HepG2 (cell line): Measurements from ENCODE around the gene DPM2. TPM values are rescaled to one million over a fixed set of nuclear protein-coding genes. Genes with fewer than 3 reads are reported as not detected.

Experiments
- ARHGAP35 ChIP-seq: sonication (generic); formaldehyde crosslinking; IDR thresholded peaks from 2 replicates; pipeline ENCODE4 v1.9.0; 2022; ENCODE audit warnings: mild to moderate bottlenecking, inconsistent platforms, moderate library complexity, missing genetic modification reagents, borderline replicate concordance
- EP300 ChIP-seq, 3 experiments: sonication (generic) in 1 of 3; formaldehyde crosslinking in 1 of 3; IDR thresholded peaks; 2 replicates each; pipeline versions ENCODE4 v1.5.1 to v1.6.1; 2011 to 2020; ENCODE audit warnings: low read depth in 2 of 3, low read length in 2 of 3, borderline replicate concordance in 1 of 3, improper control_type of control experiment in 1 of 3, mild to moderate bottlenecking in 1 of 3, missing genetic modification reagents in 1 of 3, moderate library complexity in 1 of 3
- FOSL1 ChIP-seq: sonication (generic); formaldehyde crosslinking; IDR thresholded peaks from 2 replicates; pipeline ENCODE4 v1.9.0; 2021; ENCODE audit warnings: missing genetic modification reagents, borderline replicate concordance
- FOSL2 ChIP-seq: sonication (generic); formaldehyde crosslinking; IDR thresholded peaks from 2 replicates; pipeline ENCODE4 v1.4.0; 2020; ENCODE audit warnings: missing genetic modification reagents
- GATA4 ChIP-seq: sonication (generic); IDR thresholded peaks from 2 replicates; pipeline ENCODE4 v1.6.1; 2016; ENCODE audit warnings: antibody characterized with exemption, low read depth, borderline replicate concordance
- GZF1 ChIP-seq: sonication (generic); formaldehyde crosslinking; IDR thresholded peaks from 2 replicates; pipeline ENCODE4 v1.5.1; 2020; ENCODE audit warnings: mild to moderate bottlenecking, missing genetic modification reagents
- MTA1 ChIP-seq: sonication (generic); formaldehyde crosslinking; IDR thresholded peaks from 2 replicates; pipeline ENCODE4 v1.4.0; 2020; ENCODE audit warnings: missing genetic modification reagents, mild to moderate bottlenecking, borderline replicate concordance
- MXD1 ChIP-seq: sonication (generic); formaldehyde crosslinking; IDR thresholded peaks from 2 replicates; pipeline ENCODE4 v1.4.0; 2020; ENCODE audit warnings: mild to moderate bottlenecking, missing genetic modification reagents
- NFE2L2 ChIP-seq: fragments of 150-350 bp; IDR thresholded peaks from 2 replicates; pipeline ENCODE4 v1.6.1; 2014; ENCODE audit warnings: low read length
- NR2C2 ChIP-seq: sonication (generic); formaldehyde crosslinking; IDR thresholded peaks from 2 replicates; pipeline ENCODE4 v1.4.0; 2020; ENCODE audit warnings: missing genetic modification reagents, mild to moderate bottlenecking, moderate library complexity, borderline replicate concordance
- SP140L ChIP-seq: sonication (generic); formaldehyde crosslinking; IDR thresholded peaks from 2 replicates; pipeline ENCODE4 v1.4.0; 2020; ENCODE audit warnings: missing genetic modification reagents, borderline replicate concordance
- SSRP1 ChIP-seq: IDR thresholded peaks from 2 replicates; pipeline ENCODE4 v1.6.1; 2016; ENCODE audit warnings: control low read depth
- THYN1 ChIP-seq: sonication (generic); formaldehyde crosslinking; IDR thresholded peaks from 2 replicates; pipeline ENCODE4 v1.8.1; 2023; ENCODE audit warnings: low read depth, mild to moderate bottlenecking, moderate library complexity, missing genetic modification reagents, borderline replicate concordance
- ZKSCAN8 ChIP-seq: IDR thresholded peaks from 2 replicates; pipeline ENCODE4 v1.6.1; 2016; ENCODE audit warnings: borderline replicate concordance, missing genetic modification reagents, missing compliant biosample characterization
- ZNF597 ChIP-seq: sonication (generic); formaldehyde crosslinking; IDR thresholded peaks from 2 replicates; pipeline ENCODE4 v1.5.0; 2020; ENCODE audit warnings: missing genetic modification reagents
- ZNF652 ChIP-seq: IDR thresholded peaks from 2 replicates; pipeline ENCODE4 v1.6.1; 2016; ENCODE audit warnings: low read depth, borderline replicate concordance
- ZNF7 ChIP-seq: IDR thresholded peaks from 2 replicates; pipeline ENCODE4 v1.6.1; 2016; ENCODE audit warnings: missing biosample characterization, missing genetic modification reagents
- ZNF746 ChIP-seq: sonication (generic); formaldehyde crosslinking; IDR thresholded peaks from 2 replicates; pipeline ENCODE4 v1.8.0; 2022; ENCODE audit warnings: mild to moderate bottlenecking, missing genetic modification reagents
- polyA plus RNA-seq, 8 experiments: library from polyadenylated mRNA; depleted of rRNA in 3 of 8; stranded (reverse) in 7 of 8; unstranded in 1 of 8; fragments of >200 nt; fragmentation: Illumina TruSeq in 4 of 8; extraction: Trizol in 4 of 8; gene quantifications; 2 replicates each; pipeline versions ENCODE4 v1.2.1 to v1.2.3, GENCODE V29; 2011 to 2016; ENCODE audit warnings: low read depth in 4 of 8, missing spikeins in 1 of 8, mixed read lengths in 1 of 8; ENCODE audit not compliant: insufficient read depth in 1 of 8
- total RNA-seq, 5 experiments: library from RNA; depleted of rRNA; stranded (reverse); fragments of >200 nt; fragmentation: Illumina TruSeq; extraction: Trizol; gene quantifications; 2 replicates each; pipeline ENCODE4 v1.2.3, GENCODE V29; 2016; ENCODE audit warnings: low read depth in 1 of 5
- TF ChIP-seq, protein P1 (sequence below): sonication (generic); formaldehyde crosslinking; IDR thresholded peaks from 2 replicates; pipeline ENCODE4 v1.4.0; 2020; ENCODE audit warnings: missing genetic modification reagents
- TF ChIP-seq, protein P2 (sequence below): sonication (generic); formaldehyde crosslinking; IDR thresholded peaks from 2 replicates; pipeline ENCODE4 v1.4.0; 2020; ENCODE audit warnings: mild to moderate bottlenecking, missing genetic modification reagents

DPM2 gene
- total and polyA plus RNA-seq, 2 of the 13 experiments (the other 11 are each of a cell fraction or from before 2014, with no cell fraction given), result 24.8 to 35.3 TPM

- TF ChIP-seq, protein P1, sequence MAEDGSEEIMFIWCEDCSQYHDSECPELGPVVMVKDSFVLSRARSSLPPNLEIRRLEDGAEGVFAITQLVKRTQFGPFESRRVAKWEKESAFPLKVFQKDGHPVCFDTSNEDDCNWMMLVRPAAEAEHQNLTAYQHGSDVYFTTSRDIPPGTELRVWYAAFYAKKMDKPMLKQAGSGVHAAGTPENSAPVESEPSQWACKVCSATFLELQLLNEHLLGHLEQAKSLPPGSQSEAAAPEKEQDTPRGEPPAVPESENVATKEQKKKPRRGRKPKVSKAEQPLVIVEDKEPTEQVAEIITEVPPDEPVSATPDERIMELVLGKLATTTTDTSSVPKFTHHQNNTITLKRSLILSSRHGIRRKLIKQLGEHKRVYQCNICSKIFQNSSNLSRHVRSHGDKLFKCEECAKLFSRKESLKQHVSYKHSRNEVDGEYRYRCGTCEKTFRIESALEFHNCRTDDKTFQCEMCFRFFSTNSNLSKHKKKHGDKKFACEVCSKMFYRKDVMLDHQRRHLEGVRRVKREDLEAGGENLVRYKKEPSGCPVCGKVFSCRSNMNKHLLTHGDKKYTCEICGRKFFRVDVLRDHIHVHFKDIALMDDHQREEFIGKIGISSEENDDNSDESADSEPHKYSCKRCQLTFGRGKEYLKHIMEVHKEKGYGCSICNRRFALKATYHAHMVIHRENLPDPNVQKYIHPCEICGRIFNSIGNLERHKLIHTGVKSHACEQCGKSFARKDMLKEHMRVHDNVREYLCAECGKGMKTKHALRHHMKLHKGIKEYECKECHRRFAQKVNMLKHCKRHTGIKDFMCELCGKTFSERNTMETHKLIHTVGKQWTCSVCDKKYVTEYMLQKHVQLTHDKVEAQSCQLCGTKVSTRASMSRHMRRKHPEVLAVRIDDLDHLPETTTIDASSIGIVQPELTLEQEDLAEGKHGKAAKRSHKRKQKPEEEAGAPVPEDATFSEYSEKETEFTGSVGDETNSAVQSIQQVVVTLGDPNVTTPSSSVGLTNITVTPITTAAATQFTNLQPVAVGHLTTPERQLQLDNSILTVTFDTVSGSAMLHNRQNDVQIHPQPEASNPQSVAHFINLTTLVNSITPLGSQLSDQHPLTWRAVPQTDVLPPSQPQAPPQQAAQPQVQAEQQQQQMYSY, result no peak
- no peak for TF ChIP-seq ZKSCAN8 (CRISPR knock-in tag)
- TF ChIP-seq SP140L (CRISPR knock-in tag), result no peak
- no peak for TF ChIP-seq ARHGAP35 (CRISPR knock-in tag)
- TF ChIP-seq EP300 (IDR thresholded peaks at IDR 0.05; ENCODE audit: low read depth in 2 of 2, low read length in 2 of 2), result peak in 1 of 2 experiments; percentile 79; a peak in 2 of 4 replicates
- peak; percentile 62; the same call in 1 of the 2 replicates for TF ChIP-seq EP300 (CRISPR knock-in tag; IDR thresholded peaks at IDR 0.05; ENCODE audit: borderline replicate concordance)
- TF ChIP-seq ZNF597, result no peak
- no peak for TF ChIP-seq FOSL1
- TF ChIP-seq ZNF7, result no peak
- TF ChIP-seq NR2C2 (CRISPR knock-in tag), result no peak; the same call in 1 of the 2 replicates
- TF ChIP-seq GZF1, result no peak
- peak; percentile 72; the same call in 1 of the 2 replicates for TF ChIP-seq ZNF746 (CRISPR knock-in tag)
- TF ChIP-seq ZNF652 (CRISPR knock-in tag), result no peak; the same call in 1 of the 2 replicates
- no peak for TF ChIP-seq FOSL2 (CRISPR knock-in tag)
- TF ChIP-seq NFE2L2, result no peak
- no peak for TF ChIP-seq MTA1 (CRISPR knock-in tag)
- no peak for TF ChIP-seq THYN1 (CRISPR knock-in tag)
- TF ChIP-seq, protein P2, sequence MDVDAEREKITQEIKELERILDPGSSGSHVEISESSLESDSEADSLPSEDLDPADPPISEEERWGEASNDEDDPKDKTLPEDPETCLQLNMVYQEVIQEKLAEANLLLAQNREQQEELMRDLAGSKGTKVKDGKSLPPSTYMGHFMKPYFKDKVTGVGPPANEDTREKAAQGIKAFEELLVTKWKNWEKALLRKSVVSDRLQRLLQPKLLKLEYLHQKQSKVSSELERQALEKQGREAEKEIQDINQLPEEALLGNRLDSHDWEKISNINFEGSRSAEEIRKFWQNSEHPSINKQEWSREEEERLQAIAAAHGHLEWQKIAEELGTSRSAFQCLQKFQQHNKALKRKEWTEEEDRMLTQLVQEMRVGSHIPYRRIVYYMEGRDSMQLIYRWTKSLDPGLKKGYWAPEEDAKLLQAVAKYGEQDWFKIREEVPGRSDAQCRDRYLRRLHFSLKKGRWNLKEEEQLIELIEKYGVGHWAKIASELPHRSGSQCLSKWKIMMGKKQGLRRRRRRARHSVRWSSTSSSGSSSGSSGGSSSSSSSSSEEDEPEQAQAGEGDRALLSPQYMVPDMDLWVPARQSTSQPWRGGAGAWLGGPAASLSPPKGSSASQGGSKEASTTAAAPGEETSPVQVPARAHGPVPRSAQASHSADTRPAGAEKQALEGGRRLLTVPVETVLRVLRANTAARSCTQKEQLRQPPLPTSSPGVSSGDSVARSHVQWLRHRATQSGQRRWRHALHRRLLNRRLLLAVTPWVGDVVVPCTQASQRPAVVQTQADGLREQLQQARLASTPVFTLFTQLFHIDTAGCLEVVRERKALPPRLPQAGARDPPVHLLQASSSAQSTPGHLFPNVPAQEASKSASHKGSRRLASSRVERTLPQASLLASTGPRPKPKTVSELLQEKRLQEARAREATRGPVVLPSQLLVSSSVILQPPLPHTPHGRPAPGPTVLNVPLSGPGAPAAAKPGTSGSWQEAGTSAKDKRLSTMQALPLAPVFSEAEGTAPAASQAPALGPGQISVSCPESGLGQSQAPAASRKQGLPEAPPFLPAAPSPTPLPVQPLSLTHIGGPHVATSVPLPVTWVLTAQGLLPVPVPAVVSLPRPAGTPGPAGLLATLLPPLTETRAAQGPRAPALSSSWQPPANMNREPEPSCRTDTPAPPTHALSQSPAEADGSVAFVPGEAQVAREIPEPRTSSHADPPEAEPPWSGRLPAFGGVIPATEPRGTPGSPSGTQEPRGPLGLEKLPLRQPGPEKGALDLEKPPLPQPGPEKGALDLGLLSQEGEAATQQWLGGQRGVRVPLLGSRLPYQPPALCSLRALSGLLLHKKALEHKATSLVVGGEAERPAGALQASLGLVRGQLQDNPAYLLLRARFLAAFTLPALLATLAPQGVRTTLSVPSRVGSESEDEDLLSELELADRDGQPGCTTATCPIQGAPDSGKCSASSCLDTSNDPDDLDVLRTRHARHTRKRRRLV (CRISPR knock-in tag), result no peak
- 0 out of 2 replicates have a peak, but pooled peaks have one; percentile 34 for TF ChIP-seq GATA4
- no peak for TF ChIP-seq MXD1 (CRISPR knock-in tag)
- TF ChIP-seq SSRP1 (CRISPR knock-in tag), result no peak
Observed at GRCh38 chr9:127897193-127897692, 40.4 kb downstream of the DPM2 start (continued).
